ENCODE measurements around the gene ABCC1. TPM values are rescaled to one million over a fixed set of nuclear protein-coding genes. Genes with fewer than 3 reads are reported as not detected.

The ABCC1 gene
- total RNA-seq, 1 experiment from 2014 or later: 139 TPM

- ChIA-PET CTCF (interaction anchor here (0.6 kb wide), 1 partner anchor 98 kb away, joined by 5 read pairs; no protein-coding TSS in a partner anchor), POLR2A (ENCODE audit: unreplicated experiment) (no interaction called here)
- DNase-seq: no peak
- Histone ChIP-seq H3K4me1 (replicated peaks; ENCODE audit: insufficient read depth) (no peaks in the 10 kb centered on the region), H3K27me3 (ENCODE audit: insufficient read depth, low read depth) (no peaks in the 10 kb centered on the region), H3K4me2 (no peak overlapping the region), H4K20me1 (ENCODE audit: insufficient read depth) (0 out of 2 replicates have a peak, but pooled peaks cover 11% of the 10 kb centered on the region), H3K4me3 (no peak overlapping the region), H2AFZ (no peak overlapping the region), H3K79me2 (ENCODE audit: low read depth) (no peaks in the 10 kb centered on the region; the same call in 1 of the 2 replicates), H3F3A (ENCODE audit: insufficient read depth, low read depth) (peaks cover 17% of the 10 kb centered on the region; the same call in 1 of the 2 replicates), H3K27ac (no peak overlapping the region), H3K9me2 (ENCODE audit: insufficient read depth) (no peaks in the 10 kb centered on the region), H3K9me3 (ENCODE audit: insufficient read depth, low read depth) (no peaks in the 10 kb centered on the region), H3K36me3 (ENCODE audit: low read depth) (peaks cover 21% of the 10 kb centered on the region)
- BruUV-seq (replicated peaks): no TSS peak
- intact Hi-C loops (cut with micrococcal nuclease; ENCODE audit: unreplicated experiment): no loop called here
- TF ChIP-seq EZH2 (IDR thresholded peaks at IDR 0.05; ENCODE audit: low read depth) (no peak), CTCF (conservative IDR thresholded peaks at IDR 0.05) (no peak)
Measured at GRCh38 chr16:16064874-16065384, 115.5 kb downstream of the ABCC1 start.

GRCh38 chr16:16067127-16067526, 117.7 kb downstream of the ABCC1 start:
- Histone ChIP-seq H3F3A (ENCODE audit: insufficient read depth, low read depth) (peaks cover 7% of the 10 kb centered on the region; the same call in 1 of the 2 replicates), H3K79me2 (ENCODE audit: low read depth) (no peaks in the 10 kb centered on the region), H3K4me2 (no peak overlapping the region), H4K20me1 (ENCODE audit: insufficient read depth) (0 out of 2 replicates have a peak, but pooled peaks cover 11% of the 10 kb centered on the region), H2AFZ (no peak overlapping the region), H3K4me1 (replicated peaks; ENCODE audit: insufficient read depth) (no peaks in the 10 kb centered on the region), H3K4me3 (no peak overlapping the region), H3K36me3 (ENCODE audit: low read depth) (peaks cover 14% of the 10 kb centered on the region), H3K27ac (no peak overlapping the region), H3K9me3 (ENCODE audit: insufficient read depth, low read depth) (no peaks in the 10 kb centered on the region), H3K27me3 (ENCODE audit: insufficient read depth, low read depth) (no peaks in the 10 kb centered on the region), H3K9me2 (ENCODE audit: insufficient read depth) (no peaks in the 10 kb centered on the region)
- TF ChIP-seq CTCF (conservative IDR thresholded peaks at IDR 0.05) (no peak), EZH2 (IDR thresholded peaks at IDR 0.05; ENCODE audit: low read depth) (no peak)
- BruUV-seq (replicated peaks): no TSS peak
- ChIA-PET POLR2A (ENCODE audit: unreplicated experiment) (interaction anchor here (0.6 kb wide), 1 partner anchor 63 kb away, joined by 3 read pairs; no protein-coding TSS in a partner anchor), CTCF (interaction anchor here (0.6 kb wide), 1 partner anchor 604 kb away, joined by 5 read pairs; no protein-coding TSS in a partner anchor)
- intact Hi-C loops (cut with micrococcal nuclease; ENCODE audit: unreplicated experiment): no loop called here
- no peak for DNase-seq

GRCh38 chr16:16071631-16072244, 122.3 kb downstream of the ABCC1 start:
- Histone ChIP-seq H3K79me2 (ENCODE audit: low read depth) (0 out of 2 replicates have a peak, but pooled peaks cover 5% of the 10 kb centered on the region), H3K4me1 (replicated peaks; ENCODE audit: insufficient read depth) (peaks cover 27% of the 10 kb centered on the region), H3K27ac (no peak overlapping the region), H3K36me3 (ENCODE audit: low read depth) (peaks cover 27% of the 10 kb centered on the region), H3F3A (ENCODE audit: insufficient read depth, low read depth) (peaks cover 36% of the 10 kb centered on the region), H3K9me3 (ENCODE audit: insufficient read depth, low read depth) (no peaks in the 10 kb centered on the region), H3K27me3 (ENCODE audit: insufficient read depth, low read depth) (no peaks in the 10 kb centered on the region), H2AFZ (no peak overlapping the region), H3K4me2 (no peak overlapping the region), H4K20me1 (ENCODE audit: insufficient read depth) (no peaks in the 10 kb centered on the region), H3K4me3 (no peak overlapping the region), H3K9me2 (ENCODE audit: insufficient read depth) (no peaks in the 10 kb centered on the region)
- ChIA-PET CTCF (no interaction called here), POLR2A (ENCODE audit: unreplicated experiment) (interaction anchor here (0.5 kb wide), 1 partner anchor 192 kb away, joined by 4 read pairs; no protein-coding TSS in a partner anchor)
- no peak for TF ChIP-seq CTCF (conservative IDR thresholded peaks at IDR 0.05)
- no peak for TF ChIP-seq EZH2 (IDR thresholded peaks at IDR 0.05; ENCODE audit: low read depth)
- DNase-seq: no peak
- no TSS peak for BruUV-seq (replicated peaks)
- intact Hi-C loops (cut with micrococcal nuclease; ENCODE audit: unreplicated experiment): no loop called here
